NOMO-1 treated with DMSO at 0.1 percent for 48 hours (cell line): ENCODE results near the gene SFXN5.
A peak's percentile ranks its signal among the peaks of the same experiment; 100 is the strongest.
"Not testable (repeated sequence)": the region's sequence is repeated elsewhere in the genome, so short reads cannot be mapped to it uniquely, and the experiment has no call there.

Source experiments
- DNase-seq: peaks from one replicate; lab custom pipeline; 2025; ENCODE audit not compliant: unreplicated experiment; lab: John Stamatoyannopoulos, UW

SFXN5 gene, protein sequence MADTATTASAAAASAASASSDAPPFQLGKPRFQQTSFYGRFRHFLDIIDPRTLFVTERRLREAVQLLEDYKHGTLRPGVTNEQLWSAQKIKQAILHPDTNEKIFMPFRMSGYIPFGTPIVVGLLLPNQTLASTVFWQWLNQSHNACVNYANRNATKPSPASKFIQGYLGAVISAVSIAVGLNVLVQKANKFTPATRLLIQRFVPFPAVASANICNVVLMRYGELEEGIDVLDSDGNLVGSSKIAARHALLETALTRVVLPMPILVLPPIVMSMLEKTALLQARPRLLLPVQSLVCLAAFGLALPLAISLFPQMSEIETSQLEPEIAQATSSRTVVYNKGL

GRCh38 chr2:73071360-73072128 lies at the start of gene SFXN5:
Gene SFXN5 (minus strand): TSS chr2:73071712. CDS start chr2:73071705, 7 bp downstream.
- DNase-seq: peak; percentile 93

- DNase-seq: not testable (repeated sequence)
Observed at GRCh38 chr2:73119611-73120239, 48.2 kb upstream of the SFXN5 start.

DNA sequence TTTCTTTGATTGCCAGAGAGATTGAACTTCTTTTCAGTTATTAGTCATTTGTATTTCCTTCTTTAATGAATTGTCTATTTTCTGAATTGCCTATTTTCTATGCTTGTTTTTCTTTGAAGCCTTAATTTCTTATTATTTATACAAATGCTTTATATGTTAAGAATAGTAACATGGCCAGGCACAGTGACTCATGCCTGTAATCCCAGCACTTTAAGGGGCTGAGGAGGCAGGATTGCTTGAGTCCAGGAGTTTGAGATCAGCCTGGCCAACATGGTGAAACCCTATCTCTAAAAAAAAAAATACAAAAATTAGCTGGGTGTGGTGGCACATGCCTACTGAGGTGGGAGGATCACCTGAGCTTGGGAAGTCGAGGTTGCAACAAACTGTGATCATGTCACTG lies 45.9 kb upstream of the SFXN5 start:
- DNase-seq: no peak

DNA sequence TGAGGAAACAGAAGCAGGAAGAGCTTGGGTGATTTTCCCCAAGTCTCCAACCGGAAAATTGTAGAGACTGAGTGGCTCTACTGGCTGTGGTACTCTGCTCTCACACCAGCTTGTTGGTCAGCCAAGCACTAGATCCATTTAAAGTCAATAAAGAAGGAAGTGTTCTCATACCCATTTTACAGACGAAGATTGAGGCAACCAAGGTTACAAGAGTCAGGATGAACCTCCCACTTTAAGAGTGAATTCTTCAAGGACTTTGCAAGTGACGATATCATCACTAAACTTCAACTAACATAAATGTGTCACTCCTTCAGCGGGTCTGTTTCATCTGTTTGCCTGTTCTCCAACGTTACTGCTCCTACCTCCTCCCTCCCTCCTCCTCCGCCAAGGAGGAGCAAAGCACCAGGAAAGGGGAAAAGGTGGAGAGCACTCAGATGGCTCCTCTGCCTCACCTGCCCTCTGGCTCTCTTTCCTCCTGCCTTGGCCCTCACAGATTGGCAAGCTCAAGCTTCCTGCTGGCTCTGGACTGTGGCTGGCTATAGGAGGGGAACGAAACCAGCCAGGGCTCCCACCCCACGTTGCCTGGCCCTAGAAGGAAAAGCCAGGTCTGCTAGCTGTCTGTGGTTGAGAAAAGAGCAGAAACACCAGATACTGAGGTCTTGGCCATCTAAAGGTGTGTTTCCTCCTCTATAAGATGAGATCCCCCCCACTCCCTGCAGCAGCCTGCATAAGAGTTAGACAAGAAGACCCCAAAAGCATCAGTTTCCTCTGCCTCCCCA lies 44.9 kb upstream of the SFXN5 start:
- no peak for DNase-seq

- no peak for DNase-seq
Observed at GRCh38 chr2:73114273-73114867, 42.9 kb upstream of the SFXN5 start.

DNA sequence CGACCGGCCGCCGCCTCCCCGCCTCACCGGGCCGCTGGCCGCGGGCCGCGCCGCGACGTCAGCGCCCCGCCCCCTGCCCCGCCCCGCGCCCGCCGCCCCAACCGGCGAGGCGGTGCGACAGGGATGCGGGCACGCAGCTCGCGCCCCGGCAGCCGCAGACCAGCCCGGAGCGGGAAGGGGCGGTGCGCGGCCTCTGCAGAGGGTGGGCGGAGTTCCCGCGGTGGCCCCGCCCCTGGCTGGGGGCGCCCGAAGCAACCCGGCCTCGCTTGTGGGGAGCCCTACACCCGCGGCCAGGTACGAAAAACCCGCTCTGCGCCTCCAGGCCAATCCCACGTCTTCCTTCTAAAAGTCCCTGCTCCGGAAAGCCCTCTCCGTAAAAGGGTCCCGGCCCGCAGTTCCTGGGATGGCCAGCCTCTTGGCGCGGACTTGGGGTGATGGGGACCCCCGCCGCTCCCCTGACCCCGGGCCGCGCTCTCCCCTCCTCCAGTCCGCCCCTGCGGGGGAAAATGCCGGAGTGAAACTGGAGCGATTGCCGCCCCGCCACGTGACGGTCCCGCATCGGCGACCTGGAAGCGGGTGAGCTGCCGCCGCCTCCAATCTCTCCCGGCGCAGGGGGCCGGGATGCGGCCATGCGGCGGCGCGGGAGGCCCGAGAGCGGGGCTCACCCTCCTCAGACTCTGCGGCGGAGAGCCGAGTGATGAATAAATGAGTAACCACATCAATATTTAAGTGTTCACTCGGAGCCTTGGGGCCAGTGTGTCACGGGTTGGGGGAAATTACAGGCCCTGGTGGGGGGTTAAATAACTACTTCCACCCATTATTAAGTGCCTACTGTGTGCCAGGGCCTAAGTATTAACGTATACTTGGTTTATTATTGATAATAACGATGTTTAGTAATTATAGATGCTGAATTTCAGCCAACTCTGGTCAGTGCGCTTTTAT lies 41.7 kb upstream of the SFXN5 start, which contains the start of gene RAB11FIP5:
Gene RAB11FIP5 (minus strand): TSS at position 36 of the 942 bp plus-strand sequence. CDS start 171 bp downstream, outside the sequence.
- DNase-seq: peak; percentile 31

GRCh38 chr2:73112026-73112912 lies 40.8 kb upstream of the SFXN5 start:
- peak; percentile 19 for DNase-seq

GRCh38 chr2:73111073-73112025 lies 39.8 kb upstream of the SFXN5 start:
- DNase-seq: peak; percentile 9

- no peak for DNase-seq
Observed at GRCh38 chr2:73110168-73111072, 38.9 kb upstream of the SFXN5 start.

DNA sequence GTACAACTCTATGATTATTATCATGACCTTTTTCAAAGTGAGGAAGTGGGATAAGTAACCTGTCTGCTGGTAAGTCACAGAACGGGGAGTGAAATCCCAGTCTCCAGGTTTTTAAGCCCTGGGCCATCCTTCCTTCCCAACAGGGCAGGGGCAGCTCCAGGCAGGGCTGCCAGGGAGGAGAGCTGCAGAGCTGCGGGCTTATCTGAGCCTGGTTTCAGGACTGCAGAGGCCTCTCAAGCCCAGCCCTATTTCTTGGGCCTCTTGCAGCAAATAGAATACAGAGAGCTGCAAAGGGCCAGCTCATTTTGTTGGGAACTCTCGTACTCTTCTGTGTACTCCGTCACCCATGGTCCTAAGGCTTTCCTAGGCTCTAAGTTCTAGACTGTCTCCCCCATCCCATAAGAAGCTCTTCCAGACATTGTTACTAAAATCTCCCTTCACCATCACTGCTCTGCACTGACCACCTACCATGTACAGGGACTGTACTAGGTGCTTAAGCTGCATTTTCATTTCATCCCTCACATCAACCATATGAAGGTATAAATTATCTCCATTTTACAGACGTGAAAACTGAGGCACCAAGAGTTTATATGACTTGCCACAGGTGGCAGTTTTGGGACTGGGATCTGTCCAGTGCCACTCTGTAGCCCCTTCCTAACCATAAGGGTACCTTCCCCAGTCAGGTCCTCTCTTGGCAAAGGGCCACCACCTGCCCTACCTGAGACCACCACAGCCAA lies 38.1 kb upstream of the SFXN5 start:
- DNase-seq: no peak

DNA sequence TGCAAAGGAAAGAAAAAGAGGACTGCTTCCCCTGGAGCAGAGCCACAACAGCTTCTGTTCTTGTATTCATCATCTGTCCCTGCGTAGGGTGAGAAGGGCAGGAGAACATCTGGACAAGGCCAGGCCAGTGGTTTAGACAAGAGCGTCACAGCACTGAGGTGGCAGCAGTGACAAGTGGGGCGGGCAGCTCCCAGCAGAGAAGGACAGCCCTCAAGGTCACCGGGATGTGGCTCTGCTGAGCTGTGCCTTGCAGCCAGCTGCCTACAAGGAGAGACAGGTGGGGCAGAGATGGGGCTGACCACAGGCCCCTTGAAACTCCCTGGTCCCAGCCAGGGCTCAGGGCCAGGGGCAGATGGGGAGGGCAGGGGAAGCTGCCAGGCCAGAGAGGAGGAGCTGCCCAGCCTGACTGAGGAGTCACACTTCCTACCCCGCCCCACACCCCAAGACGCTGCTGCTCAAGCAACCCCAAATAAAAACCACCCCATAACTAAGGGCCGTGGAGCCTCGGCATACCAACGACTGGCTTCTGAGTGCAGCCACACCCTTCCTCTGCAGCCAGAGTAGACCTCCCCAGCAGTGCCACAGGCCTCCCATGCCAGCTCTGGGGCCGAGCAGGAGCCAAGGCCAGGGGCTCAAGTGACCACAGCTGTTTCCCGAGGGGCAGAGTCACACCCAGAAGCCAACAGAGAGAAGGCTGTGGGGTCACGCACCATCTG lies 35.9 kb upstream of the SFXN5 start:
- DNase-seq: no peak

- DNase-seq: no peak
Observed at GRCh38 chr2:73106791-73107190, 35.3 kb upstream of the SFXN5 start.

- DNase-seq: no peak
Observed at GRCh38 chr2:73105511-73105971, 34.0 kb upstream of the SFXN5 start.

DNA sequence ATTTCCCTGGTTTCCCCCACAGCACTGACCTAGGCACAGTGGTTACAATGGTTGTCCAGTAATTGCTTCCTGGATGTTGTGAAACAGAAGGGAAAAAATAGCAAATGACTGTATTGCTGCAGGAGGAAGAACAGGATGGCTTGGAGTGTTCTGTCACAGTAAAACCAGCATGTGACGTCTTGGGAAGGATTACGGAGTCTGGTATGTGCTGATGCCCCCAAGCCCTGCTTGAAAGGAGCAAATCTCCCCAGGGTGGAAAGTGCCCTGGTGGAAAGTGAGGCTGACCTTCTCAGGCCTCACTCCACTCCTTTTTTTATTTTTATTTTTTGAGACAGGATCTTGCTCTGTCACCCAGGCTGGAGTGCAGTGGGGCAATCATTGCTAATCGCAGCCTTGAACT lies 33.4 kb upstream of the SFXN5 start:
- no peak for DNase-seq

DNA sequence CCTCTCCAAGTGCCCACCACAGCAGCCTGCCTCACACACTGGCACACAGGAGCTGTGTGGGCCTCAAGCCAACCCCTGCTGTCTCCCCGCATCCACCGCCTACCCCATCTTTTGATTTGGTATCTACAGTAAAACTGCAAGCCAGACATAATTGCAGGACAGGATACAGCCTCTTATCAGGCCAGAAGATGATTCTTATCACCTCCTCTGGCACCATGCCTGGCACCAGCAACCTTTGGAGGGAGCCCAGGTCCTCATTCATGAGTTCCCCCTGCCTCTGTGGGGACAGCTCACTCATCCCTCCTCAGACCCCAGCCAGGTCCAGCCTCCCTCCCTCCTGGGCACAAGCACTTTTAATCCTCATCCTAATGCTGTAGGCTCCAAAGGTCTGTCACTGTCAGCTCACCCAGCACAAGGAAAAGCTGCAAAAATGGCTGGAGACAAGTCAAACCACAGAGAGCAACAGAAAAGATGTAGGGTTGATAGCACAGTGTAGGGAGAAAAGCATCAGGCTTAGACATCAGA lies 31.6 kb upstream of the SFXN5 start:
- no peak for DNase-seq
